BJ (cell line): ENCODE measurements around the gene PARL. TPM values are rescaled to one million over a fixed set of nuclear protein-coding genes. Genes with fewer than 3 reads are reported as not detected.

Experiments used
- CTCF ChIA-PET: fragments of 350-600 bp; formaldehyde crosslinking; extraction: SDS; loops from one replicate; lab custom pipeline; 2021; ENCODE audit warnings: antibody characterized with exemption, inconsistent platforms; lab: Yijun Ruan, JAX
- POLR2A ChIA-PET: fragments of 300-600 bp; sonication (Branson Sonifier 250); formaldehyde crosslinking; extraction: SDS; loops from one replicate; lab custom pipeline; 2021; ENCODE audit warnings: antibody characterized with exemption; lab: Charles Lee
- DNase-seq: peaks from one replicate; pipeline ENCODE4 v3.0.0-alpha.2; 2011; ENCODE audit warnings: low read depth
- H3K27me3 ChIP-seq: 2 replicates; pipeline ENCODE4 v1.6.0; 2011; ENCODE audit warnings: low read length; ENCODE audit not compliant: control insufficient read depth, insufficient read depth
- H3K36me3 ChIP-seq: 2 replicates; pipeline ENCODE4 v1.5.1; 2011; ENCODE audit warnings: low read length; ENCODE audit not compliant: control insufficient read depth, insufficient read depth
- H3K4me3 ChIP-seq: 2 replicates; pipeline ENCODE4 v1.5.1; 2011; ENCODE audit warnings: low read depth, mild to moderate bottlenecking, control low read depth, low read length
- polyA plus RNA-seq: library from polyadenylated mRNA; depleted of rRNA; stranded (reverse); fragments of >200 nt; gene quantifications from 2 replicates; pipeline ENCODE4 v1.2.3, GENCODE V29; 2011
- TF ChIP-seq, protein P1 (sequence below): IDR thresholded peaks from 2 replicates; pipeline ENCODE4 v1.5.1; 2011; ENCODE audit warnings: low read depth, mild to moderate bottlenecking, control low read depth, inconsistent platforms, low read length, moderate library complexity; ENCODE audit not compliant: insufficient read depth

Gene PARL
- polyA plus RNA-seq, 1 experiment: 33.3 TPM

DNA sequence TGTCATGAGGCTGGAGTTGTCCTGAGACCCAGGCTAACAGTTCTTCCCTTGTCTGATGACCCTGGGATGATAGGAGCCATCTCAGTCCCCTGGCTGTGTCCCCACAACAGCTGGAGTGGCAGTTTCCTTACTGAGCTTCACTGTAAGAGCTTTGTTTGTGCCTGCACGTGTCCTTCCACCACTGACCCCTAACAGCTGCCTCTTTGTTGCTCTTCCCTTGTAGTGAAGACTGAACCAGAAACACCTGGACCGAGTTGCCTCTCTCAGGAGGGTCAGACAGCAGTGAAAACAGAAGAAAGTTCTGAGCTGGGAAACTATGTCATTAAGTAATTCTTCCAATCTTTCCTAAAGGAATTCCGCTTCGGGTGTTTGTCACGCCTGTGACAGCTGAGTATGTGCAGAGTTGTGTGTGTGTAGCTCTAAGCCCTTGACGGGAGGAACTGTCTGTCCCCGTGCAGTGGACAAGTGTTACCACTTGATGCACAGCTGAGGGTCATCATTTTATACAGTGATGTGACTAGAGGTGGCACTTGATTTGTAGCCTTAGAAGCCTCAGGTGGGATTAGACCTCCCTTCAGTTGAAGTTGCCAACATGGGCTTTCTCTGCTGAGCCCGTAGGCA, 84.3 kb downstream of the PARL start:
- Histone ChIP-seq H3K4me3 (no peak overlapping the region), H3K36me3 (peaks cover 32% of the 10 kb centered on the region), H3K27me3 (no peaks in the 10 kb centered on the region)
- DNase-seq: no peak
- ChIA-PET POLR2A (no interaction called here), CTCF (no interaction called here)
- TF ChIP-seq, protein P1, sequence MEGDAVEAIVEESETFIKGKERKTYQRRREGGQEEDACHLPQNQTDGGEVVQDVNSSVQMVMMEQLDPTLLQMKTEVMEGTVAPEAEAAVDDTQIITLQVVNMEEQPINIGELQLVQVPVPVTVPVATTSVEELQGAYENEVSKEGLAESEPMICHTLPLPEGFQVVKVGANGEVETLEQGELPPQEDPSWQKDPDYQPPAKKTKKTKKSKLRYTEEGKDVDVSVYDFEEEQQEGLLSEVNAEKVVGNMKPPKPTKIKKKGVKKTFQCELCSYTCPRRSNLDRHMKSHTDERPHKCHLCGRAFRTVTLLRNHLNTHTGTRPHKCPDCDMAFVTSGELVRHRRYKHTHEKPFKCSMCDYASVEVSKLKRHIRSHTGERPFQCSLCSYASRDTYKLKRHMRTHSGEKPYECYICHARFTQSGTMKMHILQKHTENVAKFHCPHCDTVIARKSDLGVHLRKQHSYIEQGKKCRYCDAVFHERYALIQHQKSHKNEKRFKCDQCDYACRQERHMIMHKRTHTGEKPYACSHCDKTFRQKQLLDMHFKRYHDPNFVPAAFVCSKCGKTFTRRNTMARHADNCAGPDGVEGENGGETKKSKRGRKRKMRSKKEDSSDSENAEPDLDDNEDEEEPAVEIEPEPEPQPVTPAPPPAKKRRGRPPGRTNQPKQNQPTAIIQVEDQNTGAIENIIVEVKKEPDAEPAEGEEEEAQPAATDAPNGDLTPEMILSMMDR: no peak

DNA sequence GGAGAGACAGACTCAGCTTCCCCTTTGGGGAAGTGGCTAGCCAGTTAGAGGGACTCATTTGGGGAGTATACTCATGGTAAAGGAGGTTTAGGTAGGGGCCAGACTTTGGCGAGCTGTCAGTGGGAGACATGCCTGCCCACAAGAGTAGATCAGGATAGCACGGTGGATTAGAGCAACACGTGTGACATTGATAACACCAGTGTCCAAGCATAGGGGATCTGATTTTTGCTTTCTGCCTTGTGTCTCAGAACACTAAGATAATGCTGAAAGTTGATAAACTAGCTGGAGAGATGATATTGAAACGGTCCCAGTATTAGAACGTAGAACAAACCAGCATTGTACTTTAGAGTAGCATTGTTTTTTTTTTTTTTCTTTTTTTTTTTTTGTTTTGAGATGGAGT, 85.2 kb downstream of the PARL start:
- no peak for DNase-seq
- CTCF ChIA-PET: no interaction called here
- Histone ChIP-seq H3K4me3 (no peak overlapping the region), H3K27me3 (no peaks in the 10 kb centered on the region), H3K36me3 (peaks cover 31% of the 10 kb centered on the region)
- TF ChIP-seq, protein P1: no peak
- POLR2A ChIA-PET: no interaction called here

DNA sequence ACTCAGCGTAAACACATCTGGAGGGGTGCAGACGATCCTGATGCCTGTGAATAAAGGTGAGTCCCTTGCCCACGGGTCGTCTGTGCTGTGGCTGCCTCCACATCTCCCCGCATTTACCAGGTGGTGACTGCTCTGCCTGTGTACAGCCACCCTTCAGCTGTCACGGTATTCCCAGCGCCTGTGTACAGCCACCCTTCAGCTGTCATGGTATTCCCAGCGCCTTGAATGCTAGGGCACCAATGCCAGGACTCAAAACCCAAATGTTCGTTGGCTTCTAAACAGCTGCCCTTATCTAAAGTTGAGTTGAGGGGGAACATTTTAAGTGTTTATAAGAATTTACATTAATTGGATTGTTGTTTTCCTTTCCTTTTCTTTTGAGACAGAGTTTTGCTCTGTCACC, 86.7 kb downstream of the PARL start:
- TF ChIP-seq, protein P1: no peak
- ChIA-PET POLR2A (no interaction called here), CTCF (no interaction called here)
- Histone ChIP-seq H3K36me3 (peaks cover 24% of the 10 kb centered on the region), H3K4me3 (no peak overlapping the region), H3K27me3 (no peaks in the 10 kb centered on the region)
- DNase-seq: no peak

DNA sequence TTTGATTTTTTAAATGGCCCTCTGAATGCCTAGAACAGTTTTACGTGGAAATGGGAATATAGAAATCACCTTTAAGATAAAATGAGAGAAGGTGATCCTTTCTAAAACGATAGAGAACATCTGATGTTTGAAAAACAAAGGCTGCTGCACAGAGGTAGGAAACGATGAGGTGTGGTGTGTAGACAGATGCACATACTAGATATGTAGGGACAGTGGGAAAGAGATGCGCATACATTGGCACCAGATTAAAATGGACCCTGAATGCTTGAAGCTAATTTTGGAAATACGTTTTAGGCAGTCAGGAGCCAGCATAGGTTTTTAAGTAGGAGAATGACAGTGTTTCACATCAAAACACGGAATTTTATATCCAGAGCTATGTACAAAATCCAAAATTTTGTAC, 88.3 kb downstream of the PARL start:
- ChIA-PET CTCF (no interaction called here), POLR2A (no interaction called here)
- Histone ChIP-seq H3K27me3 (no peaks in the 10 kb centered on the region), H3K4me3 (no peak overlapping the region), H3K36me3 (peaks cover 16% of the 10 kb centered on the region)
- TF ChIP-seq, protein P1: no peak
- no peak for DNase-seq

DNA sequence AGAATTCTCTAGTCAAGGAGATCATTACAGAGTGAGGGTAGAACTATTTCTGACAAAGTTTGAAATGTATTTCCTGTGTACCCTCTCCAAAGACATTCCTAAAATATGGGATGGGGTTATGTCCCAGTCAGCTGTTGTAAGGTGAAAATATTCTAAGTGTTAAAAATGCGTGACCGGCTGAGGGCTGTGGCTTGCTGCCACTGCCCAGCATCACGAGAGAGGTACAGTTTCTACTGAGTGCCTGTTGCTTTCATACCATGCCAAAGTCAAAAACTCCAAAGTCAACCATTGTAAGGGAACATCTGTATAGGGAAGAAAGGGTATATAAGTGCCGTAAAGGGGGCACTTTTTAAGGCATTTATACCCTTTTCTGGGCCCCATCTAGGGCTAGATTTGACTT, 90.2 kb downstream of the PARL start:
- Histone ChIP-seq H3K4me3 (no peak overlapping the region), H3K36me3 (peaks cover 15% of the 10 kb centered on the region), H3K27me3 (no peaks in the 10 kb centered on the region)
- CTCF ChIA-PET: no interaction called here
- POLR2A ChIA-PET: no interaction called here
- no peak for DNase-seq
- TF ChIP-seq, protein P1: no peak
